HG03095 (cell line): Measurements from ENCODE around the gene NRG2.

Experiments used
- ATAC-seq: cut with Tn5 transposase; IDR thresholded peaks from one replicate; pipeline ENCODE4 v1.9.1; 2021; ENCODE audit warnings: moderate library complexity; ENCODE audit not compliant: unreplicated experiment

The NRG2 gene

GRCh38 chr5:140041492-140042392, 1.4 kb downstream of the NRG2 start:
- no peak for ATAC-seq

- ATAC-seq, result no peak
These were observed 2.0 kb downstream of the NRG2 start for GRCh38 chr5:140041099-140041491.

DNA sequence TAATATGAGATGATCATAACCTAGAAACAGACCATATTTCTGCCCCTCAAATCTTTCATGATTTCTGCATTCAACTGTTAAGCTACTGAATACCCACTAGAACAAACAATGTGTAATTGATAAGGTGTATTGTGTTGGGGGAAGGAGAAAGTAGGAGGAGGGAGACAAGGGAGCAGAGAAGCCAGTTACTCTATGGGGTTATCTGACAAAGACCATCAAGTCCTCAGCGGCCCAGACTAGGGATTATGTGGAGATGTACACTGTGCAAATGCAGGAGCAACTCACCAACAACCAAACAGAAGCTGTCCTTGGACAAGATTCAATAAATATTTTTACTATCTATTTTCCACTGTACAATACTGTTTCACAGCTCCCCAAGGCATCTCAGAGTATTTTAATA, 2.7 kb downstream of the NRG2 start:
- no peak for ATAC-seq

GRCh38 chr5:140039561-140039960, 3.5 kb downstream of the NRG2 start:
- no peak for ATAC-seq

GRCh38 chr5:140038373-140038957, 4.6 kb downstream of the NRG2 start:
- no peak for ATAC-seq

- no peak for ATAC-seq
These were observed 6.1 kb downstream of the NRG2 start for GRCh38 chr5:140037012-140037411.

- no peak for ATAC-seq
These were observed 7.2 kb downstream of the NRG2 start for GRCh38 chr5:140035881-140036280.

GRCh38 chr5:140033037-140033760, 9.9 kb downstream of the NRG2 start:
- ATAC-seq, result no peak

DNA sequence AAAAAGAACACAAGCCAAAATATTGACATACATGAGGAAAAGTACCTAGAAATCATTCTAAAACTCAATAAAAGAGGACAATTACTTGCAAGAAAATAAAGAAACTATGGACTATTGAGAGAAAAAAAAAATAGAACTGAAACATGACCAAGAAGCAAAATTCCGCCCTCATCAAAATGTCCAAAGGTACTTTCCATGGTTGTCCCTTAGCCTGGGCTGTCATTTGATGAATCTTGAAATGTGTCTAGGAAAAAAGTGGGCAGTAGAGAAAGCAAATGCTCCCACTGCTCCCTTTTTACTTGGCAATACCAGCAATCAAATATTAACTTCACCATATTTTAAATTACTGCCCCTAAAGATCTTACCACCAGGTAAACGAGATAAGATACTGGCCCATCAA, 10.8 kb downstream of the NRG2 start:
- no peak for ATAC-seq

- ATAC-seq, result no peak
These were observed 15.3 kb downstream of the NRG2 start for GRCh38 chr5:140027807-140028206.

DNA sequence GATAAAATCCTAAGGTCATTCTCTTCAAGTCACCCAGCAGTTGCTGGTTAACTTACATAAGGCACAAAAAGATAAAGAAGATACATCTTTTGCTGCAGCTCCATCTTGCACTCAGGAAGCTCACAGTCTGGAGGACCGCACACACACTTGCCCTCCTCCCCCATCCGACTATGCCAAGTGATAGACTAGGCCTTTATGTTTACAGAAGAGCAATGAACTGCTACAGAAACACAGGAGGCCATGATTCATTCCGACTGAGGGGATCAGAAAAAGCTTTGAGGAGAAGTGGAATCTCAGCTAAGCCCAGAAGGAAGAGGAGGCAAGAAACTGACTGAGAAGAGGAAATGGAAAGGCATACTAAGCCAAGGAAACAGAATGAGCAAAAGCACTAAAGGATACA, 17.4 kb downstream of the NRG2 start:
- ATAC-seq, result no peak

DNA sequence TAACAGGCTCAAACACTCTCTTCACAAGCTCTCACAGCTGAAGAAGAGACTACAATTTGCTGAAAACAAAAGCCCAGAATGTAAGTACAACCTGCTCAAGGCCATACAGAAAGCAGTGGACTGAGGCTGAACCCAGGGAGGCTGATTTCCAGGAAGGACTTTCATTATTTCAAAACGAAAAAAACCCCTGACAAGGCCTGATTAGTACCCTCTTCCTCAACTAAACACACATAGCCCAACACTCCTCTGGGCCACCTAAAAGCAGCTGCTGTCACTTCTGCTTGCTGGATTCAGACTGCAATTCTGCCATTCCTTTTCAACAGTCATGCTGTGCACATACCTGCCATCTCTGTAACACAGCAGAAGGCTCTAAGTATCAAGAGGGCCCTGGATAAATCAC, 18.2 kb downstream of the NRG2 start:
- no peak for ATAC-seq

GRCh38 chr5:140023611-140024191, 19.4 kb downstream of the NRG2 start:
- ATAC-seq, result no peak

- ATAC-seq, result no peak
These were observed 22.4 kb downstream of the NRG2 start for GRCh38 chr5:140020601-140021177.

DNA sequence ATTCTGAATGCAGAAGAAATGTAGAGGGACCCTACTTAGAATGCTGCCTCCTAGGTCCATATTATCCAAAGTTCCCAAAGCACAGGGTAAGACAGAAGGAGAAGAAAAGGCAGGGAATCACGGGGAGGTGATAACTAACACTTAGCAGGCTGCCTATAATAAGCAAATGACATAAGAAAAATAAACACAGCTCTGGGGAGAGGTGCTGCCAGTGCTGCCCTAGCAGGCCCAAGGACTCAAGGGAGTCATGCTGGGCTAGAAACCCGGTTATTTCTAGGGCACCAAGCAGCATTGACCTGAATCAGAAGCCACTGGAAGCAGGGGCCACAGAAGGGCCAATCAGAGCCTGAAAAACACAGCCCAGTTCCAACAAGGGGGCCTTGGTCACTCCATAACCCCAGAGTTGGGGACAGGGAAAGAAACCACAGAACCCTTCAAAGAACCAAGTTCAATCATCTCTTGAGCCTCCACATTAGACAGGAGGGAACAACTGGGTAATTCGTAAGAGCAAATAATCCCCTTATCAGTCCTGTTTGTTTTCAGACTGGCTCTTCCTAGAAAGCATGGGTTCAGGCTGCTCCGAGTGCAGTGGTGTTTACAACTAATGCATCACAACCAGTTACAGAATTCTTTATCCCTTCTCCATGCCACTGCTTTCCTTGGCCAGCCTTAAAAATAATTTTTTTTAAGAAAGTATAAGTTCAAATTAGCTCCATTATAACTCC, 24.0 kb downstream of the NRG2 start:
- no peak for ATAC-seq

- no peak for ATAC-seq
These were observed 24.6 kb downstream of the NRG2 start for GRCh38 chr5:140018517-140018916.

- ATAC-seq, result no peak
These were observed 25.0 kb downstream of the NRG2 start for GRCh38 chr5:140018096-140018481.

- no peak for ATAC-seq
These were observed 25.6 kb downstream of the NRG2 start for GRCh38 chr5:140017397-140018095.

- ATAC-seq, result no peak
These were observed 27.4 kb downstream of the NRG2 start for GRCh38 chr5:140015706-140016105.

GRCh38 chr5:140014751-140015150, 28.3 kb downstream of the NRG2 start:
- no peak for ATAC-seq
